ENCODE data around the gene PICALM.

DNA sequence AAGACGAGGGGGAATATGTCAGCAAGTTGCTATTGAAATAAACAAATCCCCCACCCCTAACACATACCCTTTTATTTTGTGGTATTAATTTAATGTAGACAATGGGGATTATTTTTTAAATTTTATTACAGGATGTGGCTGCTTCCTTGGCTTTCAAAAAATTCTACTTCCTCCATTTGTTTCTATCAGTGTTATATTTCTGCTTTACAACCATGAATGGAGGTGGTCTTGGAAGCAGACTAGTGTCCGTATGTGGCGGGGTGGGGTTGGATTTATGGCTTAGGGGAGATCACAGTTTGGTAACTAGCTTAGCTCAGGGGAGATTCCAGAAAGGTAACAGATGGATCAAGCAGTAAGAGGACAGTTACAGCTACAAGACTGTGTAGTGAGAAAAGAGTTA, 39.3 kb upstream of the PICALM start:
- TF ChIP-seq GATA2 (IDR thresholded peaks at IDR 0.05; ENCODE audit: low read depth, low read length) (no peak), GATA3 (IDR thresholded peaks at IDR 0.05; ENCODE audit: low read depth, low read length) (no peak)

Data from SH-SY5Y (cell line).